ENCODE results near the gene CDC25C. TPM values are rescaled to one million over a fixed set of nuclear protein-coding genes. Genes with fewer than 3 reads are reported as not detected.

CDC25C gene
- total and polyA plus RNA-seq, 9 of the 15 experiments (the other 6 are each of a cell fraction or from before 2014, with no cell fraction given): 19.1 to 63.7 (median 31.9) TPM

DNA sequence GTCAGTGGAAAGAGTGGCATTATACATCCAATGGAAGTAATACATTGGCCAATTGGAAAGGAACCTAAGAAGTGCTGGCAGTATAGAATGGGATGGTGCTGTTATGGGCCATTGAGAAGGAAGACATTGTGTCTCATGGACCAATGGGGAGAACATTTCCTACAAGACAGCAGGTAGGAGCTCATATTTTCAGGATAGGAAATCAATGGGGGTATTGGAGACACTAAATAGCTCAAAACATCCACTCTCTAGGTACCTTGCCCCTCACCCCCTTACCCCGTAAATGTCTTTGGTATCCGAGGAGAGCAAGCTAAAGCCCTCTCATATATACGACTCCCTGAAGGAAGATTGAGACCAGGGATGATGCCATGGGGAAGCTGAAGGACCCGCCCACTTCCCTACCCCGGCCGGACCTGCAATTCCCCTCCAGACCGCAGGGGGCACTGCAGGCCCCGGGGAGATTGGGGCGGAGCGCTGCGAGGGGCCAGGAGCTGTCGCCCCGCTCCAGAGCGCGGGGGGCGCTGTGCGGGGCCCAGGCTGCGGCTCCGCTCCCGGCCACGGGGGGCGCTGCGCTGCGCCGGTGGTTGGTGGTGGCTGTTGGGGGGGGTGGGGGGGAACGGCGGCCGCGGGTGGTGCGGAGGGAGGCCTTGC lies 20.6 kb upstream of the CDC25C start, which contains the start of gene KDM3B:
KDM3B (plus strand) TSS at position 615 of the 651 bp plus-strand sequence. CDS start 111 bp downstream, outside the sequence.
- DNase-seq (ENCODE audit: extremely low read depth in 1 of 4, low spot score in 3 of 4) (peak; percentile 94 to 97 (median 95)), ATAC-seq (peak; percentile 76), FAIRE-seq (peak; percentile 66)
- Histone ChIP-seq H3K36me3 (ENCODE audit: control insufficient read depth, insufficient read depth, low read length) (peaks cover 29% of the 10 kb centered on the region; the same call in 2 of the 3 replicates), H3K4me2 (ENCODE audit: insufficient read depth, low read length) (peak within 1 kb of the TSS; percentile 84), H3K9me3 (replicated peaks; ENCODE audit: control insufficient read depth, insufficient read depth, low read depth, low read length) (peaks cover 5% of the 10 kb centered on the region), H3K27ac (ENCODE audit: extremely low read depth, low read depth, low read length) (peak within 1 kb of the TSS; percentile 93), H3K79me2 (ENCODE audit: control insufficient read depth, insufficient read depth, low read length) (peaks cover 46% of the 10 kb centered on the region), H3K27me3 (ENCODE audit: control insufficient read depth in 2 of 2, insufficient read depth in 2 of 2, low read length in 2 of 2) (no peaks in the 10 kb centered on the region), H3K9me1 (ENCODE audit: control insufficient read depth, insufficient read depth, low read length) (no peaks in the 10 kb centered on the region), H2AFZ (ENCODE audit: low read depth, low read length) (peak within 1 kb of the TSS; percentile 79), H3K4me1 (replicated peaks in 1 of 2; ENCODE audit: control insufficient read depth in 2 of 2, insufficient read depth in 2 of 2, low read length in 2 of 2) (peaks cover 6 to 15% of the 10 kb centered on the region in 2 experiments; a peak in 4 of 5 replicates), H4K20me1 (replicated peaks; ENCODE audit: control insufficient read depth, insufficient read depth, low read length) (peaks cover 20% of the 10 kb centered on the region), H3K4me3 (peak within 1 kb of the TSS; percentile 96), H3K9ac (ENCODE audit: insufficient read depth in 1 of 2, low read depth in 2 of 2, low read length in 2 of 2) (peak within 1 kb of the TSS; percentile 97)
- CTCF ChIA-PET (ENCODE audit: low intra/inter-chr PET ratio): interaction anchor here (0.6 to 2.6 kb wide), 4 partner anchors 10 to 138 kb away, joined by 3 to 31 read pairs (median 5); partner anchors contain the start of gene FAM53C
- in situ Hi-C loops (cut with MboI) (no loop called here), intact Hi-C loops (cut with micrococcal nuclease) (loop anchor here (2.0 to 5.0 kb wide), 2 partner anchors 13 to 170 kb away; partner anchors contain the start of gene FAM53C)
- WGBS (ENCODE audit: insufficient coverage, low coverage, missing lambda C conversion rate): 16% methylated on average over 13 of the region's 30 CpGs
- POLR2A ChIA-PET: interaction anchor here (0.6 to 10.3 kb wide), 9 partner anchors 12 to 164 kb away, joined by 3 to 416 read pairs (median 5); partner anchors contain the start of genes CDC25C, EGR1 and FAM53C
- no TSS peak for BruUV-seq (replicated peaks)
- TF ChIP-seq STAT5A (IDR thresholded peaks at IDR 0.05; ENCODE audit: borderline replicate concordance, low read length) (no peak; the same call in 1 of the 2 replicates), ZNF24 (IDR thresholded peaks at IDR 0.05) (peak; percentile 53; the same call in 1 of the 2 replicates), ZNF263 (CRISPR knock-in tag; IDR thresholded peaks at IDR 0.05; ENCODE audit: borderline replicate concordance) (no peak; the same call in 1 of the 2 replicates), ZNF584 (CRISPR knock-in tag; IDR thresholded peaks at IDR 0.05; ENCODE audit: low read depth) (no peak), ELF2 (CRISPR knock-in tag; IDR thresholded peaks at IDR 0.05) (peak; percentile 44; the same call in 1 of the 2 replicates), ZNF316 (IDR thresholded peaks at IDR 0.05) (no peak), NCOA1 (IDR thresholded peaks at IDR 0.05; ENCODE audit: low read depth) (no peak), ZNF12 (CRISPR knock-in tag; IDR thresholded peaks at IDR 0.05) (no peak), RFX7 (CRISPR knock-in tag; IDR thresholded peaks at IDR 0.05) (no peak), MYC (IDR thresholded peaks at IDR 0.05; ENCODE audit: low read depth, low read length) (peak; percentile 53), MYC (CRISPR knock-in tag; IDR thresholded peaks at IDR 0.05; ENCODE audit: borderline replicate concordance, low read depth) (no peak), ZNF778 (CRISPR knock-in tag; IDR thresholded peaks at IDR 0.05) (no peak), NR1H2 (CRISPR knock-in tag; IDR thresholded peaks at IDR 0.05) (no peak), L3MBTL2 (IDR thresholded peaks at IDR 0.05) (no peak), ZNF444 (CRISPR knock-in tag; IDR thresholded peaks at IDR 0.05) (no peak), RB1 (IDR thresholded peaks at IDR 0.05; ENCODE audit: low read depth) (peak; percentile 97), IRF2 (CRISPR knock-in tag; IDR thresholded peaks at IDR 0.05) (no peak), ZNF830 (CRISPR knock-in tag; IDR thresholded peaks at IDR 0.05) (0 out of 2 replicates have a peak, but pooled peaks have one; percentile 49)
- TF ChIP-seq, protein P1, sequence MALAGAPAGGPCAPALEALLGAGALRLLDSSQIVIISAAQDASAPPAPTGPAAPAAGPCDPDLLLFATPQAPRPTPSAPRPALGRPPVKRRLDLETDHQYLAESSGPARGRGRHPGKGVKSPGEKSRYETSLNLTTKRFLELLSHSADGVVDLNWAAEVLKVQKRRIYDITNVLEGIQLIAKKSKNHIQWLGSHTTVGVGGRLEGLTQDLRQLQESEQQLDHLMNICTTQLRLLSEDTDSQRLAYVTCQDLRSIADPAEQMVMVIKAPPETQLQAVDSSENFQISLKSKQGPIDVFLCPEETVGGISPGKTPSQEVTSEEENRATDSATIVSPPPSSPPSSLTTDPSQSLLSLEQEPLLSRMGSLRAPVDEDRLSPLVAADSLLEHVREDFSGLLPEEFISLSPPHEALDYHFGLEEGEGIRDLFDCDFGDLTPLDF (CRISPR knock-in tag; IDR thresholded peaks at IDR 0.05): no peak
- TF ChIP-seq, protein P2, sequence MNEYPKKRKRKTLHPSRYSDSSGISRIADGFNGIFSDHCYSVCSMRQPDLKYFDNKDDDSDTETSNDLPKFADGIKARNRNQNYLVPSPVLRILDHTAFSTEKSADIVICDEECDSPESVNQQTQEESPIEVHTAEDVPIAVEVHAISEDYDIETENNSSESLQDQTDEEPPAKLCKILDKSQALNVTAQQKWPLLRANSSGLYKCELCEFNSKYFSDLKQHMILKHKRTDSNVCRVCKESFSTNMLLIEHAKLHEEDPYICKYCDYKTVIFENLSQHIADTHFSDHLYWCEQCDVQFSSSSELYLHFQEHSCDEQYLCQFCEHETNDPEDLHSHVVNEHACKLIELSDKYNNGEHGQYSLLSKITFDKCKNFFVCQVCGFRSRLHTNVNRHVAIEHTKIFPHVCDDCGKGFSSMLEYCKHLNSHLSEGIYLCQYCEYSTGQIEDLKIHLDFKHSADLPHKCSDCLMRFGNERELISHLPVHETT (CRISPR knock-in tag; conservative IDR thresholded peaks at IDR 0.05 in 1 of 2, IDR thresholded peaks at IDR 0.05 in 1 of 2): peak in 1 of 2 experiments; percentile 98; a peak in 2 of 4 replicates

Data from K562 (cell line).